ENCODE results near the gene LRRTM4.

Gene LRRTM4

GRCh38 chr2:77325395-77325794 is 196.8 kb downstream of the LRRTM4 start:
- no peak for DNase-seq

- DNase-seq, result no peak
Measured at GRCh38 chr2:77322431-77322830, 199.7 kb downstream of the LRRTM4 start.

- DNase-seq, result no peak
Measured at GRCh38 chr2:77314721-77315120, 207.5 kb downstream of the LRRTM4 start.

GRCh38 chr2:77310416-77310815 is 211.8 kb downstream of the LRRTM4 start:
- DNase-seq, result no peak

- DNase-seq, result no peak
Measured at GRCh38 chr2:77309725-77310124, 212.5 kb downstream of the LRRTM4 start.

- no peak for DNase-seq
Measured at GRCh38 chr2:77301441-77301840, 220.7 kb downstream of the LRRTM4 start.

GRCh38 chr2:77296791-77297190 is 225.4 kb downstream of the LRRTM4 start:
- no peak for DNase-seq

- no peak for DNase-seq
Measured at GRCh38 chr2:77294474-77294873, 227.7 kb downstream of the LRRTM4 start.

GRCh38 chr2:77284353-77284752 is 237.8 kb downstream of the LRRTM4 start:
- no peak for DNase-seq

- DNase-seq, result no peak
Measured at GRCh38 chr2:77271262-77271661, 250.9 kb downstream of the LRRTM4 start.

- no peak for DNase-seq
Measured at GRCh38 chr2:77270433-77270832, 251.7 kb downstream of the LRRTM4 start.

- DNase-seq, result no peak
Measured at GRCh38 chr2:77268626-77269025, 253.6 kb downstream of the LRRTM4 start.

GRCh38 chr2:77232909-77233425 is 289.2 kb downstream of the LRRTM4 start:
- no peak for DNase-seq

- peak in 2 of 56 donors; percentile 14 to 16 for DNase-seq
Measured at GRCh38 chr2:77228391-77228790, 293.8 kb downstream of the LRRTM4 start.

GRCh38 chr2:77210725-77211124 is 311.5 kb downstream of the LRRTM4 start:
- DNase-seq, result no peak

GRCh38 chr2:77207331-77207730 is 314.8 kb downstream of the LRRTM4 start:
- DNase-seq, result no peak

GRCh38 chr2:77201755-77202154 is 320.4 kb downstream of the LRRTM4 start:
- DNase-seq, result no peak

GRCh38 chr2:77199411-77199810 is 322.8 kb downstream of the LRRTM4 start:
- DNase-seq, result no peak

GRCh38 chr2:77193858-77194448 is 328.2 kb downstream of the LRRTM4 start:
- no peak for DNase-seq

- no peak for DNase-seq
Measured at GRCh38 chr2:77192811-77193289, 329.3 kb downstream of the LRRTM4 start.

- DNase-seq, result no peak
Measured at GRCh38 chr2:77191665-77192064, 330.5 kb downstream of the LRRTM4 start.

- DNase-seq, result no peak
Measured at GRCh38 chr2:77190721-77191346, 331.3 kb downstream of the LRRTM4 start.

GRCh38 chr2:77185052-77185451 is 337.1 kb downstream of the LRRTM4 start:
- no peak for DNase-seq

Data from amygdala (tissue), 56 donors.